Measurements from ENCODE around the gene MGLL.

The MGLL gene

GRCh38 chr3:127817406-127817841 is 4.9 kb downstream of the MGLL start:
- Histone ChIP-seq H3K9me2 (replicated peaks; ENCODE audit: insufficient read depth, low read length) (no peaks in the 10 kb centered on the region), H3F3A (ENCODE audit: insufficient read depth) (no peaks in the 10 kb centered on the region), H3K27ac (ENCODE audit: low read depth, low read length) (no peak overlapping the region), H3K4me3 (ENCODE audit: insufficient read depth, low read length, poor library complexity, severe bottlenecking) (no peak overlapping the region), H3K36me3 (ENCODE audit: low read length) (no peaks in the 10 kb centered on the region), H3K79me2 (ENCODE audit: insufficient read depth, low read length) (no peaks in the 10 kb centered on the region), H3K9ac (ENCODE audit: low read length) (no peak overlapping the region), H2AFZ (ENCODE audit: low read depth, low read length, severe bottlenecking) (no peak overlapping the region), H4K20me1 (ENCODE audit: low read depth, low read length) (no peaks in the 10 kb centered on the region), H3K27me3 (ENCODE audit: low read length) (no peaks in the 10 kb centered on the region), H3K9me3 (ENCODE audit: insufficient read depth, low read length) (no peaks in the 10 kb centered on the region), H3K4me2 (ENCODE audit: low read depth, low read length, poor library complexity, severe bottlenecking) (no peak overlapping the region)
- TF ChIP-seq CTCF (IDR thresholded peaks at IDR 0.05; ENCODE audit: insufficient read depth, low read length, poor library complexity, severe bottlenecking) (no peak), EZH2phosphoT487 (conservative IDR thresholded peaks at IDR 0.05; ENCODE audit: low read length) (no peak)

- Histone ChIP-seq H3K27ac (ENCODE audit: low read depth, low read length) (no peak overlapping the region), H3F3A (ENCODE audit: insufficient read depth) (no peaks in the 10 kb centered on the region), H3K4me3 (ENCODE audit: insufficient read depth, low read length, poor library complexity, severe bottlenecking) (no peak overlapping the region), H3K9ac (ENCODE audit: low read length) (no peak overlapping the region), H3K36me3 (ENCODE audit: low read length) (no peaks in the 10 kb centered on the region), H3K79me2 (ENCODE audit: insufficient read depth, low read length) (no peaks in the 10 kb centered on the region), H4K20me1 (ENCODE audit: low read depth, low read length) (no peaks in the 10 kb centered on the region), H3K9me3 (ENCODE audit: insufficient read depth, low read length) (no peaks in the 10 kb centered on the region), H3K4me2 (ENCODE audit: low read depth, low read length, poor library complexity, severe bottlenecking) (no peak overlapping the region), H3K27me3 (ENCODE audit: low read length) (no peaks in the 10 kb centered on the region), H2AFZ (ENCODE audit: low read depth, low read length, severe bottlenecking) (no peak overlapping the region), H3K9me2 (replicated peaks; ENCODE audit: insufficient read depth, low read length) (no peaks in the 10 kb centered on the region)
- TF ChIP-seq EZH2phosphoT487 (conservative IDR thresholded peaks at IDR 0.05; ENCODE audit: low read length) = no peak
- no peak for TF ChIP-seq CTCF (IDR thresholded peaks at IDR 0.05; ENCODE audit: insufficient read depth, low read length, poor library complexity, severe bottlenecking)
Measured at GRCh38 chr3:127816783-127817405, 5.4 kb downstream of the MGLL start.

GRCh38 chr3:127815641-127816605 is 6.4 kb downstream of the MGLL start:
- Histone ChIP-seq H3K79me2 (ENCODE audit: insufficient read depth, low read length) (no peaks in the 10 kb centered on the region), H3K4me2 (ENCODE audit: low read depth, low read length, poor library complexity, severe bottlenecking) (no peak overlapping the region)

More at GRCh38 chr3:127815641-127816605, 6.4 kb downstream of the MGLL start:
- Histone ChIP-seq H3K27me3 (ENCODE audit: low read length) (no peaks in the 10 kb centered on the region), H3F3A (ENCODE audit: insufficient read depth) (no peaks in the 10 kb centered on the region), H2AFZ (ENCODE audit: low read depth, low read length, severe bottlenecking) (no peak overlapping the region), H3K27ac (ENCODE audit: low read depth, low read length) (no peak overlapping the region), H3K9me2 (replicated peaks; ENCODE audit: insufficient read depth, low read length) (no peaks in the 10 kb centered on the region), H4K20me1 (ENCODE audit: low read depth, low read length) (no peaks in the 10 kb centered on the region), H3K4me3 (ENCODE audit: insufficient read depth, low read length, poor library complexity, severe bottlenecking) (no peak overlapping the region), H3K9ac (ENCODE audit: low read length) (no peak overlapping the region), H3K36me3 (ENCODE audit: low read length) (no peaks in the 10 kb centered on the region), H3K9me3 (ENCODE audit: insufficient read depth, low read length) (no peaks in the 10 kb centered on the region)
- TF ChIP-seq EZH2phosphoT487 (conservative IDR thresholded peaks at IDR 0.05; ENCODE audit: low read length) (no peak), CTCF (IDR thresholded peaks at IDR 0.05; ENCODE audit: insufficient read depth, low read length, poor library complexity, severe bottlenecking) (no peak)
